CD14-positive monocyte (primary cell): ENCODE measurements around the gene STRBP. TPM values are rescaled to one million over a fixed set of nuclear protein-coding genes. Genes with fewer than 3 reads are reported as not detected.

ENCODE experiments used
- DNase-seq, 3 donors: peaks; one replicate each; pipeline ENCODE4 v3.0.0-alpha.2; 2011 to 2022
- H2AFZ ChIP-seq: 2 replicates; pipeline ENCODE4 v1.6.0; 2012; ENCODE audit warnings: mild to moderate bottlenecking, low read depth, low read length, inconsistent platforms; ENCODE audit not compliant: insufficient read depth, poor library complexity, severe bottlenecking
- H3K27ac ChIP-seq, 2 donors: 1 replicate in 1 of 2; 2 replicates in 1 of 2; pipeline ENCODE4 v1.5.1; 2012 to 2013; ENCODE audit warnings: low read length in 2 of 2, control low read depth in 1 of 2, inconsistent platforms in 1 of 2, low read depth in 1 of 2, mild to moderate bottlenecking in 1 of 2
- H3K27me3 ChIP-seq, 2 donors: one replicate each; pipeline versions ENCODE4 v1.6.0 to v1.6.1; 2011 to 2013; ENCODE audit warnings: low read length in 2 of 2; ENCODE audit not compliant: control insufficient read depth in 2 of 2, insufficient read depth in 2 of 2
- H3K36me3 ChIP-seq, 2 donors: replicated peaks in 1 of 2; 1 replicate in 1 of 2; 2 replicates in 1 of 2; pipeline versions ENCODE4 v1.5.1 to v1.6.1; 2012 to 2013; ENCODE audit warnings: low read length in 2 of 2, control low read depth in 1 of 2, inconsistent platforms in 1 of 2, mild to moderate bottlenecking in 1 of 2; ENCODE audit not compliant: insufficient read depth in 2 of 2, control insufficient read depth in 1 of 2
- H3K4me1 ChIP-seq, 2 donors: 1 replicate in 1 of 2; 2 replicates in 1 of 2; pipeline versions ENCODE4 v1.5.1 to v1.6.1; 2012 to 2013; ENCODE audit warnings: low read length in 2 of 2, control low read depth in 1 of 2, inconsistent platforms in 1 of 2, mild to moderate bottlenecking in 1 of 2, moderate library complexity in 1 of 2; ENCODE audit not compliant: insufficient read depth in 2 of 2, control insufficient read depth in 1 of 2
- H3K4me2 ChIP-seq: replicated peaks from 2 replicates; pipeline ENCODE3; 2012; ENCODE audit warnings: low read length, moderate library complexity, mild to moderate bottlenecking; ENCODE audit not compliant: poor library complexity, severe bottlenecking; ENCODE audit errors: extremely low read depth
- H3K4me3 ChIP-seq, 3 experiments: fragments of 200-600 bp in 1 of 3; sonication (generic) in 1 of 3; replicated peaks in 1 of 3; 1 replicate in 2 of 3; 2 replicates in 1 of 3; pipeline ENCODE4 v1.5.1; 2011 to 2013; ENCODE audit warnings: low read length in 3 of 3, mild to moderate bottlenecking in 3 of 3, control low read depth in 2 of 3, low read depth in 2 of 3, inconsistent platforms in 1 of 3, moderate library complexity in 1 of 3
- H3K79me2 ChIP-seq: 2 replicates; pipeline ENCODE4 v1.6.0; 2012; ENCODE audit warnings: mild to moderate bottlenecking, control low read depth, inconsistent platforms, low read length, moderate library complexity; ENCODE audit not compliant: insufficient read depth
- H3K9ac ChIP-seq: 2 replicates; pipeline ENCODE4 v1.6.0; 2017; ENCODE audit warnings: low read length, mild to moderate bottlenecking; ENCODE audit not compliant: insufficient read depth, poor library complexity, severe bottlenecking
- H3K9me3 ChIP-seq, 2 donors: replicated peaks in 1 of 2; 1 replicate in 1 of 2; 2 replicates in 1 of 2; pipeline versions ENCODE4 v1.5.1 to v1.6.1; 2012 to 2013; ENCODE audit warnings: low read length in 2 of 2, control low read depth in 1 of 2; ENCODE audit not compliant: control insufficient read depth in 1 of 2, insufficient read depth in 1 of 2
- H4K20me1 ChIP-seq: 2 replicates; pipeline ENCODE4 v1.6.0; 2012; ENCODE audit warnings: mild to moderate bottlenecking, low read length, control low read depth, moderate library complexity; ENCODE audit not compliant: insufficient read depth
- H3K27ac Mint-ChIP-seq, 7 donors: one replicate each; pipeline ENCODE4 v1.8.0; 2020; ENCODE audit warnings: mild to moderate bottlenecking in 7 of 7, mixed read lengths in 7 of 7, moderate library complexity in 6 of 7, inconsistent platforms in 2 of 7
- H3K27me3 Mint-ChIP-seq, 3 donors: one replicate each; pipeline ENCODE4 v1.8.0; 2021 to 2022; ENCODE audit warnings: low read depth in 3 of 3, mild to moderate bottlenecking in 3 of 3, mixed read lengths in 3 of 3, moderate library complexity in 3 of 3, inconsistent platforms in 1 of 3
- H3K36me3 Mint-ChIP-seq, 2 donors: one replicate each; pipeline ENCODE4 v1.8.0; 2020; ENCODE audit warnings: mixed read lengths in 2 of 2, inconsistent platforms in 1 of 2, mild to moderate bottlenecking in 1 of 2
- H3K4me1 Mint-ChIP-seq: one replicate; pipeline ENCODE4 v1.8.0; 2020; ENCODE audit warnings: mild to moderate bottlenecking, mixed read lengths
- H3K4me3 Mint-ChIP-seq, 2 donors: one replicate each; pipeline ENCODE4 v1.8.0; 2020; ENCODE audit warnings: mild to moderate bottlenecking in 2 of 2, mixed read lengths in 2 of 2, moderate library complexity in 1 of 2
- H3K9me3 Mint-ChIP-seq, 7 donors: one replicate each; pipeline ENCODE4 v1.8.0; 2020 to 2022; ENCODE audit warnings: mixed read lengths in 7 of 7, mild to moderate bottlenecking in 6 of 7, moderate library complexity in 6 of 7, inconsistent platforms in 2 of 7
- WGBS: methylation state at CpG from one replicate; pipeline ENCODE4 v1.1.5; 2013; ENCODE audit warnings: missing lambda C conversion rate; ENCODE audit not compliant: insufficient coverage; 5-methylcytosine and 5-hydroxymethylcytosine counted together
- intact Hi-C, 2 donors: fragments of 100-400 bp; cut with micrococcal nuclease; formaldehyde crosslinking; loops; one replicate each; pipeline versions ENCODE4 v1.15.0 to v1.15.1; 2023
- polyA plus RNA-seq, 3 donors: library from polyadenylated mRNA; depleted of rRNA in 1 of 3; unstranded in 2 of 3; stranded (reverse) in 1 of 3; fragments of 300-500 nt in 2 of 3; fragments of >200 nt in 1 of 3; fragmentation: Illumina TruSeq in 2 of 3; gene quantifications; 1 replicate in 2 of 3; 2 replicates in 1 of 3; pipeline ENCODE4 v1.2.3, GENCODE V29; 2012 to 2021
- TF ChIP-seq, protein P1 (sequence below): fragments of 200-600 bp; IDR thresholded peaks from one replicate; pipeline ENCODE4 v1.8.0; 2022; ENCODE audit warnings: antibody characterized with exemption, mild to moderate bottlenecking

Gene STRBP
- polyA plus RNA-seq, 3 donors = 0.97 to 1.9 (median 1.9) TPM

DNA sequence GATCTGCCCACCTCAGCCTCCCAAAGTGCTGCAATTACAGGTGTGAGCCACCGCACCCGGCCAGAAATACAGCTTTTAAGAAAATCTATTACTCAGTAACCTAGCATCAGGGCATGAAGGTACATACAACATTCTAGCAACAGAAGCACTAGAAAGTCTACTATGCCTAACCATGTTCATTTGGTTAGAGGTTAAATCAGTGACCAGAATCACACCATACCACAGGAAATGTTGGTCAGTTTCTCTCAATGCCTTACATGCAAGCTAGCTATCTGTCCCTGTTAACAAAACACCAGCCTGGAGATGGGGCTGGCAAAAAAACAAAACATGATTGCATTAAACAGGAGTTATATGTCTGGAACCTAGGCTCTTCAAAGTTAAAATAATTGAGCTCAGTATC, 104.1 kb downstream of the STRBP start:
- no peaks in the 10 kb centered on the region for H3K27me3 Mint-ChIP-seq
- no peak overlapping the region for H3K4me3 ChIP-seq
- 100% methylated on average over 2 of the region's 2 CpGs for WGBS
- no peaks in the 10 kb centered on the region for H3K9me3 Mint-ChIP-seq
- no peaks in the 10 kb centered on the region for H3K9me3 ChIP-seq
- TF ChIP-seq, protein P1, sequence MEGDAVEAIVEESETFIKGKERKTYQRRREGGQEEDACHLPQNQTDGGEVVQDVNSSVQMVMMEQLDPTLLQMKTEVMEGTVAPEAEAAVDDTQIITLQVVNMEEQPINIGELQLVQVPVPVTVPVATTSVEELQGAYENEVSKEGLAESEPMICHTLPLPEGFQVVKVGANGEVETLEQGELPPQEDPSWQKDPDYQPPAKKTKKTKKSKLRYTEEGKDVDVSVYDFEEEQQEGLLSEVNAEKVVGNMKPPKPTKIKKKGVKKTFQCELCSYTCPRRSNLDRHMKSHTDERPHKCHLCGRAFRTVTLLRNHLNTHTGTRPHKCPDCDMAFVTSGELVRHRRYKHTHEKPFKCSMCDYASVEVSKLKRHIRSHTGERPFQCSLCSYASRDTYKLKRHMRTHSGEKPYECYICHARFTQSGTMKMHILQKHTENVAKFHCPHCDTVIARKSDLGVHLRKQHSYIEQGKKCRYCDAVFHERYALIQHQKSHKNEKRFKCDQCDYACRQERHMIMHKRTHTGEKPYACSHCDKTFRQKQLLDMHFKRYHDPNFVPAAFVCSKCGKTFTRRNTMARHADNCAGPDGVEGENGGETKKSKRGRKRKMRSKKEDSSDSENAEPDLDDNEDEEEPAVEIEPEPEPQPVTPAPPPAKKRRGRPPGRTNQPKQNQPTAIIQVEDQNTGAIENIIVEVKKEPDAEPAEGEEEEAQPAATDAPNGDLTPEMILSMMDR = no peak
- no peak overlapping the region for H3K9ac ChIP-seq
- no peak overlapping the region for H3K4me3 Mint-ChIP-seq
- no peaks in the 10 kb centered on the region for H3K36me3 Mint-ChIP-seq
- no peak overlapping the region for H2AFZ ChIP-seq
- H3K4me1 ChIP-seq = no peaks in the 10 kb centered on the region
- no peaks in the 10 kb centered on the region for H4K20me1 ChIP-seq
- H3K27me3 ChIP-seq = no peaks in the 10 kb centered on the region
- no peaks in the 10 kb centered on the region for H3K79me2 ChIP-seq
- H3K36me3 ChIP-seq = no peaks in the 10 kb centered on the region
- H3K4me1 Mint-ChIP-seq = peaks cover 6% of the 10 kb centered on the region
- no peak for DNase-seq
- intact Hi-C loops = no loop called here
- no peak overlapping the region for H3K27ac ChIP-seq
- H3K4me2 ChIP-seq = no peak overlapping the region
- H3K27ac Mint-ChIP-seq = no peak overlapping the region

GRCh38 chr9:123162791-123163345, 105.5 kb downstream of the STRBP start:
- H3K4me3 ChIP-seq = no peak overlapping the region
- H3K36me3 ChIP-seq = no peaks in the 10 kb centered on the region
- no peak overlapping the region for H3K4me2 ChIP-seq

More at GRCh38 chr9:123162791-123163345, 105.5 kb downstream of the STRBP start:
- no peak overlapping the region for H3K27ac Mint-ChIP-seq
- no peak for DNase-seq
- H3K27me3 Mint-ChIP-seq = no peaks in the 10 kb centered on the region
- Histone ChIP-seq H3K27me3 (no peaks in the 10 kb centered on the region), H3K9ac (no peak overlapping the region), H3K79me2 (no peaks in the 10 kb centered on the region), H2AFZ (no peak overlapping the region), H4K20me1 (no peaks in the 10 kb centered on the region), H3K27ac (no peak overlapping the region), H3K9me3 (no peaks in the 10 kb centered on the region), H3K4me1 (no peaks in the 10 kb centered on the region)
- no peak overlapping the region for H3K4me3 Mint-ChIP-seq
- whole genome bisulfite sequencing = no CpG with 5 or more reads among the region's 2 CpGs
- H3K9me3 Mint-ChIP-seq = no peaks in the 10 kb centered on the region
- intact Hi-C loops = no loop called here
- TF ChIP-seq, protein P1 = no peak
- no peaks in the 10 kb centered on the region for H3K36me3 Mint-ChIP-seq
- H3K4me1 Mint-ChIP-seq = peaks cover 6% of the 10 kb centered on the region
